ENCODE data around the gene FRMD4B. TPM values are rescaled to one million over a fixed set of nuclear protein-coding genes. Genes with fewer than 3 reads are reported as not detected.

FRMD4B gene
- 0.85 to 2.8 TPM (median 1.4 TPM) in 5 replicates for total RNA-seq (2022; extraction: Qiagen RNA extraction; ENCODE audit: low read depth)

GRCh38 chr3:69385723-69386555 lies at the start of gene FRMD4B:
TSS of gene FRMD4B (minus strand) at chr3:69386088. CDS start at chr3:69385989, 99 bp downstream.

GRCh38 chr3:69122403-69122802 lies 263.5 kb downstream of the FRMD4B start, which contains the start of gene LMOD3:
TSS of gene LMOD3 (minus strand) at chr3:69122595. CDS start at chr3:69122386, 209 bp downstream.

